Measurements from ENCODE around the gene CBX8. TPM values are rescaled to one million over a fixed set of nuclear protein-coding genes. Genes with fewer than 3 reads are reported as not detected.
"Not testable (repeated sequence)": the region's sequence is repeated elsewhere in the genome, so short reads cannot be mapped to it uniquely, and the experiment has no call there.

The CBX8 gene
- polyA plus RNA-seq, 3 donors: 12.8 to 18.0 (median 15.5) TPM

GRCh38 chr17:79776376-79777119 lies 20.3 kb downstream of the CBX8 start:
- no peak for DNase-seq (ENCODE audit: extremely low read depth in 1 of 11, low read depth in 9 of 11, low spot score in 4 of 11)

GRCh38 chr17:79775632-79776031 lies 21.2 kb downstream of the CBX8 start:
- no peak for DNase-seq (ENCODE audit: extremely low read depth in 1 of 11, low read depth in 9 of 11, low spot score in 4 of 11)

GRCh38 chr17:79774561-79774975 lies 22.3 kb downstream of the CBX8 start:
- DNase-seq (ENCODE audit: extremely low read depth in 1 of 11, low read depth in 9 of 11, low spot score in 4 of 11): no peak

- not testable (repeated sequence) for DNase-seq (ENCODE audit: extremely low read depth in 1 of 11, low read depth in 9 of 11, low spot score in 4 of 11)
Measured at GRCh38 chr17:79772726-79773125, 24.2 kb downstream of the CBX8 start.

- no peak for DNase-seq (ENCODE audit: extremely low read depth in 1 of 11, low read depth in 9 of 11, low spot score in 4 of 11)
Measured at GRCh38 chr17:79771276-79771675, 25.6 kb downstream of the CBX8 start.

- DNase-seq (ENCODE audit: extremely low read depth in 1 of 11, low read depth in 9 of 11, low spot score in 4 of 11): no peak
Measured at GRCh38 chr17:79769570-79770506, 27.0 kb downstream of the CBX8 start.

GRCh38 chr17:79765708-79766107 lies 31.2 kb downstream of the CBX8 start:
- DNase-seq (ENCODE audit: extremely low read depth in 1 of 11, low read depth in 9 of 11, low spot score in 4 of 11): no peak

GRCh38 chr17:79761894-79762589 lies 34.8 kb downstream of the CBX8 start:
- DNase-seq (ENCODE audit: extremely low read depth in 1 of 11, low read depth in 9 of 11, low spot score in 4 of 11): no peak

- DNase-seq (ENCODE audit: extremely low read depth in 1 of 11, low read depth in 9 of 11, low spot score in 4 of 11): no peak
Measured at GRCh38 chr17:79760197-79760906, 36.5 kb downstream of the CBX8 start.

GRCh38 chr17:79758271-79758670 lies 38.6 kb downstream of the CBX8 start:
- DNase-seq (ENCODE audit: extremely low read depth in 1 of 11, low read depth in 9 of 11, low spot score in 4 of 11): no peak

- no peak for DNase-seq (ENCODE audit: extremely low read depth in 1 of 11, low read depth in 9 of 11, low spot score in 4 of 11)
Measured at GRCh38 chr17:79757140-79757745, 39.6 kb downstream of the CBX8 start.

- DNase-seq (ENCODE audit: extremely low read depth in 1 of 11, low read depth in 9 of 11, low spot score in 4 of 11): no peak
Measured at GRCh38 chr17:79755591-79755990, 41.3 kb downstream of the CBX8 start.

- not testable (repeated sequence) for DNase-seq (ENCODE audit: extremely low read depth in 1 of 11, low read depth in 9 of 11, low spot score in 4 of 11)
Measured at GRCh38 chr17:79754903-79755302, 42.0 kb downstream of the CBX8 start.

GRCh38 chr17:79754370-79754769 lies 42.5 kb downstream of the CBX8 start:
- no peak for DNase-seq (ENCODE audit: extremely low read depth in 1 of 11, low read depth in 9 of 11, low spot score in 4 of 11)

- DNase-seq (ENCODE audit: extremely low read depth in 1 of 11, low read depth in 9 of 11, low spot score in 4 of 11): no peak
Measured at GRCh38 chr17:79752175-79752574, 44.7 kb downstream of the CBX8 start.

GRCh38 chr17:79750650-79751545 lies 46.0 kb downstream of the CBX8 start:
- DNase-seq (ENCODE audit: extremely low read depth in 1 of 11, low read depth in 9 of 11, low spot score in 4 of 11): no peak

GRCh38 chr17:79749958-79750357 lies 46.9 kb downstream of the CBX8 start:
- DNase-seq (ENCODE audit: extremely low read depth in 1 of 11, low read depth in 9 of 11, low spot score in 4 of 11): no peak

Data from renal cortex interstitium (tissue), 11 donors.